K562 (cell line): ENCODE results near the gene HLA-DPA1.

Experiments used
- BCOR ChIP-seq: fragments of 450-650 bp; IDR thresholded peaks from 2 replicates; pipeline ENCODE4 v1.6.1; 2016
- MAZ ChIP-seq, 2 experiments: fragments of 450-650 bp in 1 of 2; sonication (generic) in 1 of 2; formaldehyde crosslinking; IDR thresholded peaks in 1 of 2; conservative IDR thresholded peaks in 1 of 2; 2 replicates each; pipeline versions ENCODE4 v1.4.0 to v1.5.0; 2020; ENCODE audit warnings: mild to moderate bottlenecking in 1 of 2, missing genetic modification reagents in 1 of 2
- POLR2A ChIP-seq: fragments of 450-650 bp; conservative IDR thresholded peaks from 2 replicates; pipeline ENCODE4 v1.6.1; 2016
- TCF7 ChIP-seq: sonication (generic); IDR thresholded peaks from 2 replicates; pipeline ENCODE4 v1.6.1; 2016; ENCODE audit warnings: antibody characterized with exemption, borderline replicate concordance
- ZKSCAN1 ChIP-seq: fragments of 150-350 bp; IDR thresholded peaks from 2 replicates; pipeline ENCODE4 v1.6.1; 2016; ENCODE audit warnings: low read depth, low read length
- ZNF263 ChIP-seq: sonication (generic); formaldehyde crosslinking; IDR thresholded peaks from 2 replicates; pipeline ENCODE4 v1.8.0; 2022; ENCODE audit warnings: mild to moderate bottlenecking, missing genetic modification reagents, borderline replicate concordance
- ZNF274 ChIP-seq: IDR thresholded peaks from 2 replicates; pipeline ENCODE4 v1.6.1; 2011; ENCODE audit warnings: low read depth, mild to moderate bottlenecking, low read length, moderate library complexity, borderline replicate concordance
- ZNF57 ChIP-seq: fragments of 450-650 bp; formaldehyde crosslinking; IDR thresholded peaks from 2 replicates; pipeline ENCODE4 v1.4.0; 2020; ENCODE audit warnings: mild to moderate bottlenecking, moderate library complexity
- TF ChIP-seq, protein P1 (sequence below), 3 experiments: IDR thresholded peaks in 2 of 3; conservative IDR thresholded peaks in 1 of 3; 2 replicates each; pipeline ENCODE4 v1.5.1; 2011 to 2012; ENCODE audit warnings: low read length in 3 of 3, mild to moderate bottlenecking in 3 of 3, control low read depth in 2 of 3, improper control_type of control experiment in 1 of 3, inconsistent platforms in 1 of 3, low read depth in 1 of 3, mixed read lengths in 1 of 3, moderate library complexity in 1 of 3; ENCODE audit not compliant: insufficient read depth in 2 of 3
- TF ChIP-seq, protein P2 (sequence below): sonication (generic); formaldehyde crosslinking; IDR thresholded peaks from 2 replicates; pipeline ENCODE4 v1.8.1; 2023; ENCODE audit warnings: mild to moderate bottlenecking, missing genetic modification reagents

DNA sequence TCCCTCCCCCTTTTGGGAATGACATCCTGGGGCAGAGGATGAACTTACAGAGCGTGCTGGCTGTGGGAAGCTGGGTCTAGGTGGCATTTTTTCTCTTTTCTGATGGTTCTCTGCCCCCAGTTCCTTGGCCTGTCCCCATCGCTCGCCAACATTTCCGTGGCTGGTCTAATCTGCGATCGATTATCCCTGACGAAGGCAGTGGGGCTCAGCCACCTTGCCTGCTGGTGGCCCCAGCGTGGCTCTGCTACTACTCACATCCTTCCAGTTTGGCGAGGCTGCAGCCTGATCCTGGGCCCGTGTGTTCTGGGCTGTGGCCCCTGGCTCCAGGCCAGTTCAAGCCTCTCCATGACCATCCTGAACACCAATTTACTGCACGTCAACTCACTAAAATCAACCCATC is 57.7 kb downstream of the HLA-DPA1 start:
- no peak for TF ChIP-seq POLR2A
- no peak for TF ChIP-seq MAZ (CRISPR knock-in tag; conservative IDR thresholded peaks at IDR 0.05 in 1 of 2, IDR thresholded peaks at IDR 0.05 in 1 of 2)
- TF ChIP-seq BCOR: no peak
- no peak for TF ChIP-seq ZNF263 (CRISPR knock-in tag)
- TF ChIP-seq ZKSCAN1: no peak
- TF ChIP-seq, protein P1, sequence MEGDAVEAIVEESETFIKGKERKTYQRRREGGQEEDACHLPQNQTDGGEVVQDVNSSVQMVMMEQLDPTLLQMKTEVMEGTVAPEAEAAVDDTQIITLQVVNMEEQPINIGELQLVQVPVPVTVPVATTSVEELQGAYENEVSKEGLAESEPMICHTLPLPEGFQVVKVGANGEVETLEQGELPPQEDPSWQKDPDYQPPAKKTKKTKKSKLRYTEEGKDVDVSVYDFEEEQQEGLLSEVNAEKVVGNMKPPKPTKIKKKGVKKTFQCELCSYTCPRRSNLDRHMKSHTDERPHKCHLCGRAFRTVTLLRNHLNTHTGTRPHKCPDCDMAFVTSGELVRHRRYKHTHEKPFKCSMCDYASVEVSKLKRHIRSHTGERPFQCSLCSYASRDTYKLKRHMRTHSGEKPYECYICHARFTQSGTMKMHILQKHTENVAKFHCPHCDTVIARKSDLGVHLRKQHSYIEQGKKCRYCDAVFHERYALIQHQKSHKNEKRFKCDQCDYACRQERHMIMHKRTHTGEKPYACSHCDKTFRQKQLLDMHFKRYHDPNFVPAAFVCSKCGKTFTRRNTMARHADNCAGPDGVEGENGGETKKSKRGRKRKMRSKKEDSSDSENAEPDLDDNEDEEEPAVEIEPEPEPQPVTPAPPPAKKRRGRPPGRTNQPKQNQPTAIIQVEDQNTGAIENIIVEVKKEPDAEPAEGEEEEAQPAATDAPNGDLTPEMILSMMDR (IDR thresholded peaks at IDR 0.05 in 2 of 3, conservative IDR thresholded peaks at IDR 0.05 in 1 of 3; ENCODE audit: insufficient read depth in 2 of 3, low read depth in 1 of 3, low read length in 3 of 3): no peak
- TF ChIP-seq, protein P2, sequence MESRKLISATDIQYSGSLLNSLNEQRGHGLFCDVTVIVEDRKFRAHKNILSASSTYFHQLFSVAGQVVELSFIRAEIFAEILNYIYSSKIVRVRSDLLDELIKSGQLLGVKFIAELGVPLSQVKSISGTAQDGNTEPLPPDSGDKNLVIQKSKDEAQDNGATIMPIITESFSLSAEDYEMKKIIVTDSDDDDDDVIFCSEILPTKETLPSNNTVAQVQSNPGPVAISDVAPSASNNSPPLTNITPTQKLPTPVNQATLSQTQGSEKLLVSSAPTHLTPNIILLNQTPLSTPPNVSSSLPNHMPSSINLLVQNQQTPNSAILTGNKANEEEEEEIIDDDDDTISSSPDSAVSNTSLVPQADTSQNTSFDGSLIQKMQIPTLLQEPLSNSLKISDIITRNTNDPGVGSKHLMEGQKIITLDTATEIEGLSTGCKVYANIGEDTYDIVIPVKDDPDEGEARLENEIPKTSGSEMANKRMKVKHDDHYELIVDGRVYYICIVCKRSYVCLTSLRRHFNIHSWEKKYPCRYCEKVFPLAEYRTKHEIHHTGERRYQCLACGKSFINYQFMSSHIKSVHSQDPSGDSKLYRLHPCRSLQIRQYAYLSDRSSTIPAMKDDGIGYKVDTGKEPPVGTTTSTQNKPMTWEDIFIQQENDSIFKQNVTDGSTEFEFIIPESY (CRISPR knock-in tag): no peak
- TF ChIP-seq ZNF57 (CRISPR knock-in tag): no peak
- no peak for TF ChIP-seq ZNF274
- no peak for TF ChIP-seq TCF7
